K562 (cell line): ENCODE data around the gene HP. TPM values are rescaled to one million over a fixed set of nuclear protein-coding genes. Genes with fewer than 3 reads are reported as not detected.

Source experiments
- ATAC-seq: fragments of 200-7000 bp; cut with Tn5 transposase; 3 replicates; pipeline ENCODE4 v1.9.1; 2020; ENCODE audit warnings: moderate library complexity
- BruUV-seq: library from RNA; stranded (reverse); fragments of 400-500 nt; replicated peaks from 2 replicates; lab custom pipeline; 2021; lab: Mats Ljungman, UMichigan
- CTCF ChIA-PET: fragments of 300-600 bp; formaldehyde crosslinking; extraction: SDS; loops from one replicate; lab custom pipeline; 2021; ENCODE audit warnings: low intra/inter-chr PET ratio; lab: Yijun Ruan, JAX
- POLR2A ChIA-PET: fragments of 300-600, 350-650 bp; sonication (Branson Sonifier 250); formaldehyde crosslinking; extraction: SDS; loops from one replicate; lab custom pipeline; 2021; ENCODE audit warnings: antibody characterized with exemption, inconsistent platforms; lab: Yijun Ruan, JAX
- DNase-seq, 4 experiments: peaks; one replicate each; pipeline versions ENCODE4 v3.0.0 to v3.0.0-alpha.2; 2011 to 2018; ENCODE audit warnings: low spot score in 3 of 4, mixed read lengths in 3 of 4; ENCODE audit errors: extremely low read depth in 1 of 4
- FAIRE-seq: peaks from 2 replicates; lab custom pipeline; 2011; peaks lifted over from hg19 to GRCh38; lab: Jason Lieb, UNC
- H2AFZ ChIP-seq: 2 replicates; pipeline ENCODE4 v1.6.0; 2011; ENCODE audit warnings: low read depth, low read length, control low read depth, inconsistent platforms
- H3K27ac ChIP-seq: fragments of 200-600 bp; 3 replicates; pipeline ENCODE4 v1.8.0; 2011; ENCODE audit warnings: low read depth, mild to moderate bottlenecking, control low read depth, inconsistent platforms, low read length, moderate library complexity, mixed read lengths; ENCODE audit errors: extremely low read depth
- H3K27me3 ChIP-seq, 2 experiments: fragments of 300-600 bp in 1 of 2; 2 replicates in 1 of 2; 3 replicates in 1 of 2; pipeline versions ENCODE4 v1.6.0 to v1.8.0; 2011; ENCODE audit warnings: inconsistent platforms in 2 of 2, low read length in 2 of 2, mild to moderate bottlenecking in 1 of 2, mixed read lengths in 1 of 2, moderate library complexity in 1 of 2; ENCODE audit not compliant: control insufficient read depth in 2 of 2, insufficient read depth in 2 of 2
- H3K36me3 ChIP-seq: fragments of 300-600 bp; 3 replicates; pipeline ENCODE4 v1.8.0; 2011; ENCODE audit warnings: mild to moderate bottlenecking, low read length, inconsistent platforms; ENCODE audit not compliant: control insufficient read depth, insufficient read depth
- H3K4me1 ChIP-seq, 2 experiments: fragments of 200-600 bp in 1 of 2; replicated peaks in 1 of 2; 2 replicates in 1 of 2; 3 replicates in 1 of 2; pipeline versions ENCODE4 v1.5.1 to v1.8.0; 2011; ENCODE audit warnings: inconsistent platforms in 2 of 2, low read length in 2 of 2, mild to moderate bottlenecking in 1 of 2, mixed read lengths in 1 of 2, moderate library complexity in 1 of 2; ENCODE audit not compliant: control insufficient read depth in 2 of 2, insufficient read depth in 2 of 2
- H3K4me2 ChIP-seq: 2 replicates; pipeline ENCODE4 v1.6.1; 2011; ENCODE audit warnings: low read length, control low read depth, inconsistent platforms, mixed read lengths; ENCODE audit not compliant: insufficient read depth
- H3K4me3 ChIP-seq: fragments of 200-600 bp; sonication (generic), shearing (Covaris generic); 2 replicates; pipeline ENCODE4 v1.5.1; 2016; ENCODE audit warnings: control low read depth, inconsistent platforms
- H3K79me2 ChIP-seq: fragments of 200-600 bp; 3 replicates; pipeline ENCODE4 v1.8.0; 2011; ENCODE audit warnings: low read length, inconsistent platforms; ENCODE audit not compliant: control insufficient read depth, insufficient read depth
- H3K9ac ChIP-seq, 2 experiments: 2 replicates each; pipeline versions ENCODE4 v1.6.0 to v1.6.1; 2011; ENCODE audit warnings: low read depth in 2 of 2, low read length in 2 of 2, control low read depth in 1 of 2, inconsistent platforms in 1 of 2, mild to moderate bottlenecking in 1 of 2, mixed read lengths in 1 of 2; ENCODE audit not compliant: insufficient read depth in 1 of 2
- H3K9me1 ChIP-seq: one replicate; pipeline ENCODE4 v1.6.0; 2011; ENCODE audit warnings: inconsistent platforms, mild to moderate bottlenecking, low read length, moderate library complexity; ENCODE audit not compliant: control insufficient read depth, insufficient read depth
- H3K9me3 ChIP-seq: replicated peaks from 2 replicates; pipeline ENCODE4 v1.5.1; 2011; ENCODE audit warnings: low read depth, low read length, inconsistent platforms; ENCODE audit not compliant: control insufficient read depth, insufficient read depth
- H4K20me1 ChIP-seq: replicated peaks from 2 replicates; pipeline ENCODE4 v1.6.1; 2011; ENCODE audit warnings: low read length, inconsistent platforms, mixed read lengths; ENCODE audit not compliant: control insufficient read depth, insufficient read depth
- ARNT ChIP-seq, 2 experiments: fragments of 450-650 bp; IDR thresholded peaks; 2 replicates each; pipeline ENCODE4 v1.6.1; 2016; ENCODE audit warnings: mild to moderate bottlenecking in 1 of 2
- CBX2 ChIP-seq: fragments of 200-600 bp; sonication (generic); IDR thresholded peaks from one replicate; pipeline ENCODE4 v1.6.1; 2012; ENCODE audit warnings: mild to moderate bottlenecking, low read length, inconsistent platforms; ENCODE audit not compliant: insufficient read depth, poor library complexity, severe bottlenecking
- CHD2 ChIP-seq: IDR thresholded peaks from 2 replicates; pipeline ENCODE4 v1.6.1; 2011; ENCODE audit warnings: low read depth, low read length
- EWSR1 ChIP-seq: fragments of 450-650 bp; IDR thresholded peaks from 2 replicates; pipeline ENCODE4 v1.6.1; 2018; ENCODE audit warnings: borderline replicate concordance, mild to moderate bottlenecking, low read depth, moderate library complexity; ENCODE audit not compliant: partially characterized antibody
- MED1 ChIP-seq: sonication (generic); formaldehyde crosslinking; IDR thresholded peaks from 2 replicates; pipeline ENCODE4 v1.8.1; 2023; ENCODE audit warnings: missing genetic modification reagents, borderline replicate concordance
- MTF1 ChIP-seq: fragments of 250-450 bp; sonication (Bioruptor Pico); IDR thresholded peaks from 2 replicates; pipeline ENCODE4 v1.9.0; 2021; ENCODE audit warnings: moderate library complexity, mild to moderate bottlenecking, inconsistent platforms, borderline replicate concordance
- NR2C2 ChIP-seq, 2 experiments: fragments of 200-800 bp in 1 of 2; sonication (Bioruptor generic) in 1 of 2; sonication (generic) in 1 of 2; formaldehyde crosslinking in 1 of 2; IDR thresholded peaks; 2 replicates each; pipeline versions ENCODE4 v1.6.1 to v1.8.0; 2016 to 2022; ENCODE audit warnings: mild to moderate bottlenecking in 1 of 2, missing compliant biosample characterization in 1 of 2, missing genetic modification characterization in 1 of 2, missing genetic modification reagents in 1 of 2
- POLR2G ChIP-seq: fragments of 200-400 bp; formaldehyde crosslinking; IDR thresholded peaks from 2 replicates; pipeline ENCODE4 v1.6.1; 2017; ENCODE audit warnings: low read depth, mild to moderate bottlenecking, antibody characterized with exemption, low read length, moderate library complexity
- SRSF3 ChIP-seq: fragments of 200-400 bp; formaldehyde crosslinking; IDR thresholded peaks from 2 replicates; pipeline ENCODE4 v1.6.1; 2016; ENCODE audit warnings: mild to moderate bottlenecking, low read length, moderate library complexity; ENCODE audit not compliant: insufficient read depth
- TFAM ChIP-seq: fragments of 250-450 bp; sonication (Bioruptor Pico); conservative IDR thresholded peaks from 2 replicates; pipeline ENCODE4 v1.5.0; 2021; ENCODE audit warnings: mild to moderate bottlenecking, moderate library complexity
- ZNF184 ChIP-seq: sonication (generic); formaldehyde crosslinking; IDR thresholded peaks from 2 replicates; pipeline ENCODE4 v1.5.0; 2020; ENCODE audit warnings: missing genetic modification reagents
- ZNF224 ChIP-seq: sonication (generic); formaldehyde crosslinking; IDR thresholded peaks from 2 replicates; pipeline ENCODE4 v1.8.0; 2022; ENCODE audit warnings: mild to moderate bottlenecking, missing genetic modification reagents
- in situ Hi-C: fragments of 300-500 bp; cut with MboI; formaldehyde crosslinking; loops from 4 replicates; pipeline ENCODE4 v1.15.0; 2018; ENCODE audit warnings: inconsistent platforms, mixed read lengths
- intact Hi-C: fragments of 100-400 bp; cut with micrococcal nuclease; formaldehyde crosslinking; loops from 2 replicates; pipeline ENCODE4 v1.14.2; 2022
- polyA plus RNA-seq, 8 experiments: library from polyadenylated mRNA; depleted of rRNA in 4 of 8; stranded (reverse) in 5 of 8; unstranded in 3 of 8; fragments of >200 nt; fragmentation: Nextera tagmentation in 2 of 8; fragmentation: Illumina TruSeq in 1 of 8; extraction: Ambion mirVana in 2 of 8; extraction: Trizol in 1 of 8; gene quantifications; 2 replicates each; pipeline versions ENCODE4 v1.2.1 to v1.2.3, GENCODE V29; 2011 to 2014; ENCODE audit warnings: inconsistent platforms in 1 of 8, missing spikeins in 1 of 8
- total RNA-seq, 7 experiments: library from RNA; depleted of rRNA in 6 of 7; stranded (reverse); fragments of >200 nt in 6 of 7; fragmentation: Illumina TruSeq in 2 of 7; extraction: Trizol in 2 of 7; gene quantifications; 2 replicates each; pipeline versions ENCODE4 v1.2.1 to v1.2.3, GENCODE V29; 2011 to 2021; ENCODE audit warnings: low replicate concordance in 1 of 7
- TF ChIP-seq, protein P1 (sequence below): fragments of 250-450 bp; sonication (Bioruptor Pico); IDR thresholded peaks from 2 replicates; pipeline ENCODE4 v1.8.0; 2021; ENCODE audit warnings: moderate library complexity, mild to moderate bottlenecking, inconsistent platforms
- TF ChIP-seq, protein P2 (sequence below): fragments of 450-650 bp; IDR thresholded peaks from 2 replicates; pipeline ENCODE4 v1.6.1; 2018; ENCODE audit not compliant: partially characterized antibody
- TF ChIP-seq, protein P3 (sequence below): sonication (generic); formaldehyde crosslinking; IDR thresholded peaks from 2 replicates; pipeline ENCODE4 v1.8.0; 2022; ENCODE audit warnings: missing genetic modification reagents, mild to moderate bottlenecking, moderate library complexity, borderline replicate concordance

Gene HP
- total and polyA plus RNA-seq, 9 of the 15 experiments (the other 6 are each of a cell fraction or from before 2014, with no cell fraction given) = 0.04 to 8.7 TPM; not detected in 7

DNA sequence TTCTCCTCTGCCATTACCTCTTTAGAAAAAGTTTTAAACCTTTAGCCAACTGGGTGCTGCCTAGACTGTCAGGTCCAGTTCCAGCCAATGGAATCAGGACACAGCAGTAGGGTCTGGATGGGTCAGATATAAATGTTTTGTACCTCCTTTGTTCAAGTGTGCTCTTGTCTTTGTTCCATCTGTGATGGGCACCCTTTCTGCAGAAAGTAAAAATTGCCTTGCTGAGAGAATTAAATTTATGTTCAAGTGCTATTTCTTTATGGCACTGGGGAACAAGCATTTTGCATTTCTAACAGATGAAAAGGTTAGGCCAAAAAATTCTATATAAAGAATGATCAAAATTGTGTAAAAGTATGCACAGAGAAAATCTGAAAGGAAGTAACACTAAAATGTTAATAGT is 5.2 kb upstream of the HP start:
- ATAC-seq = no peak
- TF ChIP-seq MED1 (CRISPR knock-in tag) (no peak), CBX2 (no peak), EWSR1 (no peak), TFAM (CRISPR knock-in tag) (no peak), NR2C2 (CRISPR knock-in tag; IDR thresholded peaks at IDR 0.05) (no peak), NR2C2 (tag; IDR thresholded peaks at IDR 0.05) (no peak), CHD2 (no peak), ZNF184 (CRISPR knock-in tag) (no peak), POLR2G (no peak), ZNF224 (CRISPR knock-in tag) (no peak), MTF1 (CRISPR knock-in tag) (no peak), SRSF3 (no peak), ARNT (IDR thresholded peaks at IDR 0.05) (no peak)
- TF ChIP-seq, protein P1, sequence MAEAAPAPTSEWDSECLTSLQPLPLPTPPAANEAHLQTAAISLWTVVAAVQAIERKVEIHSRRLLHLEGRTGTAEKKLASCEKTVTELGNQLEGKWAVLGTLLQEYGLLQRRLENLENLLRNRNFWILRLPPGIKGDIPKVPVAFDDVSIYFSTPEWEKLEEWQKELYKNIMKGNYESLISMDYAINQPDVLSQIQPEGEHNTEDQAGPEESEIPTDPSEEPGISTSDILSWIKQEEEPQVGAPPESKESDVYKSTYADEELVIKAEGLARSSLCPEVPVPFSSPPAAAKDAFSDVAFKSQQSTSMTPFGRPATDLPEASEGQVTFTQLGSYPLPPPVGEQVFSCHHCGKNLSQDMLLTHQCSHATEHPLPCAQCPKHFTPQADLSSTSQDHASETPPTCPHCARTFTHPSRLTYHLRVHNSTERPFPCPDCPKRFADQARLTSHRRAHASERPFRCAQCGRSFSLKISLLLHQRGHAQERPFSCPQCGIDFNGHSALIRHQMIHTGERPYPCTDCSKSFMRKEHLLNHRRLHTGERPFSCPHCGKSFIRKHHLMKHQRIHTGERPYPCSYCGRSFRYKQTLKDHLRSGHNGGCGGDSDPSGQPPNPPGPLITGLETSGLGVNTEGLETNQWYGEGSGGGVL = no peak
- TF ChIP-seq, protein P2, sequence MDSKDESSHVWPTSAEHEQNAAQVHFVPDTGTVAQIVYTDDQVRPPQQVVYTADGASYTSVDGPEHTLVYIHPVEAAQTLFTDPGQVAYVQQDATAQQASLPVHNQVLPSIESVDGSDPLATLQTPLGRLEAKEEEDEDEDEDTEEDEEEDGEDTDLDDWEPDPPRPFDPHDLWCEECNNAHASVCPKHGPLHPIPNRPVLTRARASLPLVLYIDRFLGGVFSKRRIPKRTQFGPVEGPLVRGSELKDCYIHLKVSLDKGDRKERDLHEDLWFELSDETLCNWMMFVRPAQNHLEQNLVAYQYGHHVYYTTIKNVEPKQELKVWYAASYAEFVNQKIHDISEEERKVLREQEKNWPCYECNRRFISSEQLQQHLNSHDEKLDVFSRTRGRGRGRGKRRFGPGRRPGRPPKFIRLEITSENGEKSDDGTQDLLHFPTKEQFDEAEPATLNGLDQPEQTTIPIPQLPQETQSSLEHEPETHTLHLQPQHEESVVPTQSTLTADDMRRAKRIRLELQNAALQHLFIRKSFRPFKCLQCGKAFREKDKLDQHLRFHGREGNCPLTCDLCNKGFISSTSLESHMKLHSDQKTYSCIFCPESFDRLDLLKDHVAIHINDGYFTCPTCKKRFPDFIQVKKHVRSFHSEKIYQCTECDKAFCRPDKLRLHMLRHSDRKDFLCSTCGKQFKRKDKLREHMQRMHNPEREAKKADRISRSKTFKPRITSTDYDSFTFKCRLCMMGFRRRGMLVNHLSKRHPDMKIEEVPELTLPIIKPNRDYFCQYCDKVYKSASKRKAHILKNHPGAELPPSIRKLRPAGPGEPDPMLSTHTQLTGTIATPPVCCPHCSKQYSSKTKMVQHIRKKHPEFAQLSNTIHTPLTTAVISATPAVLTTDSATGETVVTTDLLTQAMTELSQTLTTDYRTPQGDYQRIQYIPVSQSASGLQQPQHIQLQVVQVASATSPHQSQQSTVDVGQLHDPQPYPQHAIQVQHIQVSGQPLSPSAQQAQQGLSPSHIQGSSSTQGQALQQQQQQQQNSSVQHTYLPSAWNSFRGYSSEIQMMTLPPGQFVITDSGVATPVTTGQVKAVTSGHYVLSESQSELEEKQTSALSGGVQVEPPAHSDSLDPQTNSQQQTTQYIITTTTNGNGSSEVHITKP = no peak
- TF ChIP-seq, protein P3, sequence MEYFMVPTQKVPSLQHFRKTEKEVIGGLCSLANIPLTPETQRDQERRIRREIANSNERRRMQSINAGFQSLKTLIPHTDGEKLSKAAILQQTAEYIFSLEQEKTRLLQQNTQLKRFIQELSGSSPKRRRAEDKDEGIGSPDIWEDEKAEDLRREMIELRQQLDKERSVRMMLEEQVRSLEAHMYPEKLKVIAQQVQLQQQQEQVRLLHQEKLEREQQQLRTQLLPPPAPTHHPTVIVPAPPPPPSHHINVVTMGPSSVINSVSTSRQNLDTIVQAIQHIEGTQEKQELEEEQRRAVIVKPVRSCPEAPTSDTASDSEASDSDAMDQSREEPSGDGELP (CRISPR knock-in tag) = no peak

More for the DNA sequence above, 5.2 kb upstream of the HP start:
- H3K4me1 ChIP-seq = no peaks in the 10 kb centered on the region; a peak in 2 of 5 replicates
- no peak overlapping the region for H3K9ac ChIP-seq
- no peak overlapping the region for H3K4me2 ChIP-seq
- DNase-seq (no peak), FAIRE-seq (no peak)
- ChIA-PET POLR2A (interaction anchor here (0.6 to 1.0 kb wide), 2 partner anchors 9 to 11 kb away, joined by 3 read pairs; no protein-coding TSS in a partner anchor), CTCF (no interaction called here)
- H3K9me3 ChIP-seq = no peaks in the 10 kb centered on the region
- no TSS peak for BruUV-seq
- no peaks in the 10 kb centered on the region for H4K20me1 ChIP-seq
- no peak overlapping the region for H3K4me3 ChIP-seq
- H2AFZ ChIP-seq = no peak overlapping the region
- H3K9me1 ChIP-seq = no peaks in the 10 kb centered on the region
- H3K36me3 ChIP-seq = no peaks in the 10 kb centered on the region
- H3K27ac ChIP-seq = no peak overlapping the region
- intact Hi-C loops = no loop called here
- no peaks in the 10 kb centered on the region for H3K79me2 ChIP-seq
- peaks cover 0 to 7% of the 10 kb centered on the region in 2 experiments; a peak in 1 of 5 replicates for H3K27me3 ChIP-seq
- in situ Hi-C loops = no loop called here
